H1 (cell line): ENCODE results near the gene RIIAD1. TPM values are rescaled to one million over a fixed set of nuclear protein-coding genes. Genes with fewer than 3 reads are reported as not detected.

Source experiments
- CTCF ChIA-PET: fragments of 300-600 bp; sonication (Branson Sonifier 250); formaldehyde crosslinking; loops from one replicate; lab custom pipeline; 2021; ENCODE audit not compliant: partially characterized antibody; lab: Charles Lee
- POLR2A ChIA-PET: fragments of 300-600 bp; sonication (Branson Sonifier 250); formaldehyde crosslinking; loops from one replicate; lab custom pipeline; 2021; ENCODE audit warnings: inconsistent platforms; ENCODE audit not compliant: partially characterized antibody; lab: Charles Lee
- DNase-seq, 2 experiments: peaks; one replicate each; pipeline versions ENCODE4 v3.0.0 to v3.0.0-alpha.2; 2010 to 2022; ENCODE audit warnings: low spot score in 2 of 2, low read depth in 1 of 2, mixed read lengths in 1 of 2
- FAIRE-seq: peaks from 2 replicates; lab custom pipeline; 2011; peaks lifted over from hg19 to GRCh38; lab: Jason Lieb, UNC
- H2AFZ ChIP-seq: 2 replicates; pipeline ENCODE4 v1.8.1; 2012; ENCODE audit warnings: low read length, inconsistent platforms
- H2AK5ac ChIP-seq: 2 replicates; pipeline ENCODE4 v1.6.1; 2013; ENCODE audit warnings: low read depth, low read length
- H2BK120ac ChIP-seq: replicated peaks from 2 replicates; pipeline ENCODE3; 2013; ENCODE audit warnings: low read depth, low read length, inconsistent platforms
- H2BK12ac ChIP-seq: 2 replicates; pipeline ENCODE4 v1.6.1; 2013; ENCODE audit warnings: low read depth, low read length
- H2BK15ac ChIP-seq: 2 replicates; pipeline ENCODE4 v1.6.1; 2013; ENCODE audit warnings: low read length
- H2BK20ac ChIP-seq: 2 replicates; pipeline ENCODE4 v1.6.1; 2013; ENCODE audit warnings: low read length
- H2BK5ac ChIP-seq: 2 replicates; pipeline ENCODE4 v1.6.1; 2013; ENCODE audit warnings: low read depth, low read length
- H3K14ac ChIP-seq: 2 replicates; pipeline ENCODE4 v1.6.1; 2013; ENCODE audit warnings: inconsistent platforms; ENCODE audit not compliant: insufficient read length
- H3K18ac ChIP-seq: 2 replicates; pipeline ENCODE4 v1.6.1; 2013; ENCODE audit warnings: low read length; ENCODE audit errors: extremely low read depth
- H3K23ac ChIP-seq: 2 replicates; pipeline ENCODE4 v1.6.1; 2013; ENCODE audit warnings: inconsistent platforms; ENCODE audit not compliant: insufficient read length
- H3K23me2 ChIP-seq: 2 replicates; pipeline ENCODE4 v1.6.1; 2013; ENCODE audit warnings: low read depth, low read length
- H3K27ac ChIP-seq: 2 replicates; pipeline ENCODE4 v1.6.1; 2011; ENCODE audit warnings: low read depth, low read length, inconsistent platforms
- H3K27me3 ChIP-seq, 4 experiments: replicated peaks in 1 of 4; 1 replicate in 1 of 4; 2 replicates in 3 of 4; pipeline versions ENCODE4 v1.6.1 to v1.8.1; 2011 to 2013; ENCODE audit warnings: low read length in 3 of 4, mild to moderate bottlenecking in 3 of 4, inconsistent platforms in 2 of 4, mixed read lengths in 2 of 4, moderate library complexity in 1 of 4; ENCODE audit not compliant: control insufficient read depth in 3 of 4, insufficient read depth in 3 of 4; ENCODE audit errors: extremely low read depth in 1 of 4
- H3K36me3 ChIP-seq, 4 experiments: 2 replicates each; pipeline versions ENCODE4 v1.6.1 to v1.8.1; 2011 to 2013; ENCODE audit warnings: mild to moderate bottlenecking in 4 of 4, low read length in 3 of 4, moderate library complexity in 2 of 4, control low read depth in 1 of 4, inconsistent platforms in 1 of 4; ENCODE audit not compliant: insufficient read depth in 4 of 4, control insufficient read depth in 2 of 4
- H3K4ac ChIP-seq: replicated peaks from 2 replicates; pipeline ENCODE3; 2013; ENCODE audit warnings: low read length, low read depth, mixed read lengths, inconsistent platforms; ENCODE audit not compliant: insufficient read length
- H3K4me1 ChIP-seq, 4 experiments: replicated peaks in 1 of 4; 1 replicate in 1 of 4; 2 replicates in 3 of 4; pipeline versions ENCODE4 v1.6.1 to v1.8.1; 2011 to 2013; ENCODE audit warnings: low read length in 3 of 4, inconsistent platforms in 2 of 4, mixed read lengths in 1 of 4; ENCODE audit not compliant: insufficient read depth in 4 of 4, control insufficient read depth in 3 of 4
- H3K4me2 ChIP-seq, 2 experiments: 2 replicates each; pipeline versions ENCODE4 v1.6.1 to v1.8.1; 2011 to 2013; ENCODE audit warnings: low read depth in 2 of 2, low read length in 2 of 2, control low read depth in 1 of 2, inconsistent platforms in 1 of 2, mild to moderate bottlenecking in 1 of 2; ENCODE audit not compliant: insufficient read depth in 1 of 2
- H3K4me3 ChIP-seq, 4 experiments: fragments of 200-600, 300-600 bp in 1 of 4; sonication (generic), shearing (Covaris generic), sonication (Bioruptor Twin) in 1 of 4; 2 replicates each; pipeline versions ENCODE4 v1.5.1 to v1.8.1; 2011 to 2016; ENCODE audit warnings: low read length in 4 of 4, low read depth in 3 of 4, control low read depth in 2 of 4, inconsistent platforms in 2 of 4, mild to moderate bottlenecking in 2 of 4, mixed read lengths in 1 of 4, moderate library complexity in 1 of 4; ENCODE audit not compliant: insufficient read depth in 2 of 4; ENCODE audit errors: extremely low read depth in 1 of 4
- H3K56ac ChIP-seq: replicated peaks from 2 replicates; pipeline ENCODE3; 2013; ENCODE audit warnings: low read depth, mild to moderate bottlenecking, mixed read lengths, low read length, inconsistent platforms; ENCODE audit not compliant: insufficient read length
- H3K79me1 ChIP-seq: 2 replicates; pipeline ENCODE4 v1.6.1; 2013; ENCODE audit warnings: low read depth, low read length, control low read depth
- H3K79me2 ChIP-seq, 2 experiments: 2 replicates each; pipeline versions ENCODE4 v1.6.1 to v1.8.1; 2012 to 2013; ENCODE audit warnings: low read length in 2 of 2, mild to moderate bottlenecking in 2 of 2, inconsistent platforms in 1 of 2; ENCODE audit not compliant: insufficient read depth in 2 of 2, control insufficient read depth in 1 of 2
- H3K9ac ChIP-seq, 4 experiments: replicated peaks in 1 of 4; 1 replicate in 1 of 4; 2 replicates in 3 of 4; pipeline versions ENCODE4 v1.6.1 to v1.8.1; 2011 to 2013; ENCODE audit warnings: low read depth in 3 of 4, low read length in 3 of 4, control low read depth in 2 of 4, mild to moderate bottlenecking in 2 of 4, moderate library complexity in 2 of 4, inconsistent platforms in 1 of 4; ENCODE audit errors: extremely low read depth in 1 of 4
- H3K9me3 ChIP-seq, 2 experiments: 2 replicates each; pipeline versions ENCODE4 v1.6.1 to v1.8.1; 2012 to 2013; ENCODE audit warnings: mild to moderate bottlenecking in 2 of 2, moderate library complexity in 2 of 2, control low read depth in 1 of 2, inconsistent platforms in 1 of 2, low read depth in 1 of 2, low read length in 1 of 2, mixed read lengths in 1 of 2; ENCODE audit not compliant: insufficient read depth in 2 of 2
- H4K20me1 ChIP-seq, 2 experiments: replicated peaks in 1 of 2; 2 replicates each; pipeline versions ENCODE3 to v1.8.1; 2011 to 2013; ENCODE audit warnings: inconsistent platforms in 2 of 2, low read length in 2 of 2, mild to moderate bottlenecking in 1 of 2; ENCODE audit not compliant: insufficient read depth in 2 of 2, control insufficient read depth in 1 of 2
- H4K5ac ChIP-seq: 2 replicates; pipeline ENCODE4 v1.6.1; 2013; ENCODE audit warnings: low read length, low read depth, mixed read lengths, inconsistent platforms; ENCODE audit not compliant: insufficient read length
- H4K8ac ChIP-seq: 2 replicates; pipeline ENCODE4 v1.8.0; 2013; ENCODE audit warnings: mild to moderate bottlenecking, moderate library complexity, low read length, inconsistent platforms; ENCODE audit not compliant: insufficient read depth; ENCODE audit errors: extremely low read depth
- H4K91ac ChIP-seq: replicated peaks from 2 replicates; pipeline ENCODE3; 2013; ENCODE audit warnings: low read length, mixed read lengths, inconsistent platforms; ENCODE audit not compliant: insufficient read length
- ASH2L ChIP-seq: fragments of 200-600, 300-600 bp; sonication (generic); IDR thresholded peaks from one replicate; pipeline ENCODE4 v1.7.1; 2017; ENCODE audit warnings: low read length
- BACH1 ChIP-seq: IDR thresholded peaks from 2 replicates; pipeline ENCODE4 v1.6.1; 2012; ENCODE audit warnings: low read length, improper control_type of control experiment
- CBX8 ChIP-seq: fragments of 300-800, 300-1000 bp; sonication (generic); IDR thresholded peaks from 2 replicates; pipeline ENCODE4 v1.7.1; 2016; ENCODE audit warnings: low read depth, low read length, borderline replicate concordance
- CEBPB ChIP-seq: IDR thresholded peaks from 2 replicates; pipeline ENCODE4 v1.6.1; 2012; ENCODE audit warnings: low read depth, low read length
- KDM5A ChIP-seq: fragments of 200-600 bp; IDR thresholded peaks from 2 replicates; pipeline ENCODE4 v1.7.1; 2012; ENCODE audit warnings: mild to moderate bottlenecking, low read length, inconsistent platforms, mixed read lengths
- NRF1 ChIP-seq: IDR thresholded peaks from 2 replicates; pipeline ENCODE4 v1.6.1; 2011; ENCODE audit warnings: mild to moderate bottlenecking, low read depth, low read length, improper control_type of control experiment
- PHF8 ChIP-seq: fragments of 200-600 bp; sonication (generic); conservative IDR thresholded peaks from 2 replicates; pipeline ENCODE4 v1.7.1; 2012; ENCODE audit warnings: low read depth, mild to moderate bottlenecking, inconsistent platforms, low read length, moderate library complexity
- POLR2A ChIP-seq, 2 experiments: IDR thresholded peaks; 1 replicate in 1 of 2; 2 replicates in 1 of 2; pipeline ENCODE4 v1.6.1; 2011; ENCODE audit warnings: low read depth in 2 of 2, low read length in 2 of 2, mild to moderate bottlenecking in 2 of 2; ENCODE audit errors: control extremely low read depth in 1 of 2
- SAP30 ChIP-seq: fragments of 300-600 bp; sonication (generic); IDR thresholded peaks from 2 replicates; pipeline ENCODE4 v1.7.1; 2012; ENCODE audit warnings: low read length, moderate library complexity, mild to moderate bottlenecking, inconsistent platforms; ENCODE audit not compliant: insufficient read depth, insufficient replicate concordance
- SIN3A ChIP-seq, 2 experiments: IDR thresholded peaks in 1 of 2; conservative IDR thresholded peaks in 1 of 2; 2 replicates each; pipeline ENCODE4 v1.6.1; 2011 to 2012; ENCODE audit warnings: low read length in 2 of 2, improper control_type of control experiment in 1 of 2, low read depth in 1 of 2, mild to moderate bottlenecking in 1 of 2
- SP4 ChIP-seq: IDR thresholded peaks from 2 replicates; pipeline ENCODE4 v1.6.1; 2012; ENCODE audit warnings: low read length, inconsistent platforms
- SUZ12 ChIP-seq: fragments of 200-600 bp; sonication (generic); IDR thresholded peaks from 2 replicates; pipeline ENCODE4 v1.6.1; 2012; ENCODE audit warnings: mild to moderate bottlenecking, inconsistent platforms, low read length, moderate library complexity, mixed read lengths
- TCF12 ChIP-seq: IDR thresholded peaks from 2 replicates; pipeline ENCODE4 v1.6.1; 2011; ENCODE audit warnings: low read depth, mild to moderate bottlenecking, low read length
- ZNF274 ChIP-seq: IDR thresholded peaks from 2 replicates; pipeline ENCODE4 v1.7.0; 2012; ENCODE audit warnings: low read length, borderline replicate concordance; ENCODE audit errors: extremely low read depth
- WGBS, 2 experiments: shearing (Covaris generic) in 1 of 2; methylation state at CpG; one replicate each; pipeline versions ENCODE4 v1.1.6 to v1.1.7; 2013 to 2015; ENCODE audit warnings: low lambda C conversion rate in 2 of 2, mixed read lengths in 2 of 2, inconsistent platforms in 1 of 2, low coverage in 1 of 2, missing lambda C conversion rate in 1 of 2; ENCODE audit not compliant: insufficient replicate concordance in 2 of 2, insufficient coverage in 1 of 2, insufficient read length in 1 of 2; ENCODE audit errors: extremely low coverage in 1 of 2, missing lambda C conversion rate in 1 of 2; 5-methylcytosine and 5-hydroxymethylcytosine counted together
- polyA plus RNA-seq, 7 experiments: library from polyadenylated mRNA; depleted of rRNA in 3 of 7; stranded (reverse) in 5 of 7; unstranded in 2 of 7; fragments of >200 nt in 5 of 7; fragments of 200-250 nt in 2 of 7; gene quantifications; 1 replicate in 5 of 7; 2 replicates in 1 of 7; 4 replicates in 1 of 7; pipeline versions ENCODE4 v1.2.1 to v1.2.3, GENCODE V29; 2011 to 2013; ENCODE audit warnings: missing spikeins in 2 of 7, mixed read lengths in 2 of 7
- total RNA-seq: library from RNA; stranded (reverse); fragmentation: NEBNext Ultra II Directional; extraction: Animal tissue kit (Norgen Biotek cat#: 25700); gene quantifications from 2 replicates; pipeline ENCODE4 v1.2.1, GENCODE V29; 2021

RIIAD1 gene
- total and polyA plus RNA-seq, 2 of the 8 experiments (the other 6 are each of a cell fraction or from before 2014, with no cell fraction given): not detected

DNA sequence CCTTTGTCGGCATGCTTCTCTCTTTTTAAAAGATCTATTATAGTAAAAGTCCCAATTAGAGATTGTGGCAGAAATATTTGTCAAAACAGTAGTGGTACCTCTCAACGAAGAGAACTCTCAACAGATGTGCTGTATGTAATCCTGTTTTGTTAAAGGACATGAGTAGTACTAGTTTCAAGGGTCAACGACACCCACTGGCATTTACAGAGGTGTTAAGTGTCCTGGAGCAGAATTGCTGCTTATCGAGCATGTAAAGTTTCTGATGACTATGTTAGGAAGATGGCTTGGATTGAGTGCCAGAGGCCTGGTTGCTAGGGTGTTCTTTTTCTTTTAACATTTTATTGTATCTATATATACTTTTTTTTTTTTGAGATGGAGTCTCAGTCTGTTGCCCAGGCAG lies 31.8 kb upstream of the RIIAD1 start:
- peaks cover 4 to 12% (median 5%) of the 10 kb centered on the region in 4 experiments for H3K36me3 ChIP-seq
- no peak overlapping the region for H2BK12ac ChIP-seq
- no peaks in the 10 kb centered on the region for H3K4me1 ChIP-seq
- H3K4ac ChIP-seq: no peak overlapping the region
- no peaks in the 10 kb centered on the region for H3K9me3 ChIP-seq
- no peak overlapping the region for H3K18ac ChIP-seq
- CTCF ChIA-PET: interaction anchor here (0.7 to 3.3 kb wide), 3 partner anchors 9 to 100 kb away, joined by 3 to 14 read pairs (median 4); no protein-coding TSS in a partner anchor
- H3K27me3 ChIP-seq: no peaks in the 10 kb centered on the region
- H3K79me1 ChIP-seq: no peaks in the 10 kb centered on the region
- H4K5ac ChIP-seq: no peak overlapping the region
- POLR2A ChIA-PET: no interaction called here
- 85% methylated on average over 4 of the region's 4 CpGs; no CpG with 5 or more reads in 1 of the 2 experiments for WGBS, 2 experiments
- no peak overlapping the region for H4K91ac ChIP-seq
- no peaks in the 10 kb centered on the region for H3K79me2 ChIP-seq
- no peak overlapping the region for H3K9ac ChIP-seq
- FAIRE-seq (no peak), DNase-seq (no peak)
- H2BK5ac ChIP-seq: no peak overlapping the region
- H2BK15ac ChIP-seq: no peak overlapping the region
- H2AK5ac ChIP-seq: no peak overlapping the region
- H3K27ac ChIP-seq: no peak overlapping the region
- TF ChIP-seq CBX8 (no peak), SIN3A (conservative IDR thresholded peaks at IDR 0.05 in 1 of 2, IDR thresholded peaks at IDR 0.05 in 1 of 2; ENCODE audit: low read depth in 1 of 2, low read length in 2 of 2) (no peak), TCF12 (no peak), SP4 (no peak), KDM5A (no peak), NRF1 (no peak), BACH1 (no peak), POLR2A (IDR thresholded peaks at IDR 0.05; ENCODE audit: control extremely low read depth in 1 of 2, low read depth in 2 of 2, low read length in 2 of 2) (no peak), PHF8 (no peak), CEBPB (no peak), ZNF274 (no peak), SAP30 (no peak), ASH2L (no peak), SUZ12 (no peak)
- H3K56ac ChIP-seq: no peak overlapping the region
- no peak overlapping the region for H3K4me2 ChIP-seq
- H3K23ac ChIP-seq: no peak overlapping the region
- H3K14ac ChIP-seq: no peak overlapping the region
- no peak overlapping the region for H2BK120ac ChIP-seq
- no peak overlapping the region for H2AFZ ChIP-seq
- H4K20me1 ChIP-seq: no peaks in the 10 kb centered on the region
- H2BK20ac ChIP-seq: no peak overlapping the region
- no peak overlapping the region for H4K8ac ChIP-seq
- H3K4me3 ChIP-seq: no peak overlapping the region
- no peaks in the 10 kb centered on the region for H3K23me2 ChIP-seq
